ENCODE results near the gene SLC17A2.

SLC17A2 gene

DNA sequence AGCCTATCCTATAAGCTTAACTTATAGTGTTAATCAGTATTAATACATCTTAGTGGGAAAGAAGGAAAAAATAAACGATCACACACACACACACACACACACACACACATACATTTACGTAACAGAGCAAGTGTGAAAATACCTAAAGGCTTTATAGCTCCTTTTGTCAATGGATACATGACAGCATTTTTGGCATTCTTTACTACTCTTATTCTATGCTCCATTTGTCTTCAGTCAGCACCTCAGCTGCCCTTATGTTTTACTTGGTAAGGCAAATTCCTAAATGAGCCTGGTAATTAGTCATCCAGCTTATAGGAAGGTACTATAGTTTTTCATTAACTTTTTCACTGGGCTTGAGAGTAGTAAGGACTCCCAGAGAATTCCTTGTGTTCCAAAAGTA lies 31.4 kb downstream of the SLC17A2 start:
- no peaks in the 10 kb centered on the region for H3K9me3 ChIP-seq
- H3K27me3 ChIP-seq: no peaks in the 10 kb centered on the region
- H3K4me1 ChIP-seq: no peaks in the 10 kb centered on the region
- TF ChIP-seq CTCF (IDR thresholded peaks at IDR 0.05; ENCODE audit: low read depth, low read length): no peak
- DNase-seq: no peak
- no peak overlapping the region for H3K4me3 ChIP-seq (ENCODE audit: low read depth, low read length)
- no peaks in the 10 kb centered on the region for H3K36me3 ChIP-seq

- no peak for TF ChIP-seq CTCF (IDR thresholded peaks at IDR 0.05; ENCODE audit: low read depth, low read length)
- no peaks in the 10 kb centered on the region for H3K27me3 ChIP-seq
- no peak overlapping the region for H3K4me3 ChIP-seq (ENCODE audit: low read depth, low read length)
- H3K36me3 ChIP-seq: no peaks in the 10 kb centered on the region
- no peaks in the 10 kb centered on the region for H3K9me3 ChIP-seq
- no peak for DNase-seq
- H3K4me1 ChIP-seq: no peaks in the 10 kb centered on the region
These were observed 32.1 kb downstream of the SLC17A2 start for GRCh38 chr6:25898289-25898977.

GRCh38 chr6:25896252-25896651 lies 34.2 kb downstream of the SLC17A2 start:
- H3K9me3 ChIP-seq: no peaks in the 10 kb centered on the region
- H3K4me3 ChIP-seq (ENCODE audit: low read depth, low read length): no peak overlapping the region
- DNase-seq: no peak
- TF ChIP-seq CTCF (IDR thresholded peaks at IDR 0.05; ENCODE audit: low read depth, low read length): no peak
- H3K4me1 ChIP-seq: no peaks in the 10 kb centered on the region
- no peaks in the 10 kb centered on the region for H3K27me3 ChIP-seq
- H3K36me3 ChIP-seq: no peaks in the 10 kb centered on the region

DNA sequence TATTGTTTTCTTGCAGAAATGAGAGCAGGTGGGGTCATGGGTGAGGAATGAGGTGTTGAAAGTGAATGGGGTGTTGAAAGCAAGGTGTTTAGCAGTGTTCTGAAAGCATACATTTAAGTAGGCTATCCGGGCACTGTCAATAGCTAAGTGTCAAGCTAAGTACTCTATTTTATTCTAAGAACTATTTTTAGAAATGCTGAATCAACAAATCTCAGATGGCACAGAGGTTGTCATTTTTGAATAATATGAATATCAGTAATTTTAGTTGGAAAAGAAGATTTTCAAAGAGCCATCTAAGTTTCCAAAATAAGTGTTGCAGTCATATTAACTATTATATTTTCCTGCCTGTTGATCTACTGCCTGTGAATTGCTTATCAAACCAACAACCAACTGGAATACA lies 34.7 kb downstream of the SLC17A2 start:
- no peaks in the 10 kb centered on the region for H3K27me3 ChIP-seq
- no peak for TF ChIP-seq CTCF (IDR thresholded peaks at IDR 0.05; ENCODE audit: low read depth, low read length)
- no peaks in the 10 kb centered on the region for H3K9me3 ChIP-seq
- no peaks in the 10 kb centered on the region for H3K36me3 ChIP-seq
- H3K4me3 ChIP-seq (ENCODE audit: low read depth, low read length): no peak overlapping the region
- no peaks in the 10 kb centered on the region for H3K4me1 ChIP-seq
- no peak for DNase-seq

GRCh38 chr6:25893778-25894177 lies 36.7 kb downstream of the SLC17A2 start:
- no peak for TF ChIP-seq CTCF (IDR thresholded peaks at IDR 0.05; ENCODE audit: low read depth, low read length)
- Histone ChIP-seq H3K27me3 (no peaks in the 10 kb centered on the region), H3K36me3 (no peaks in the 10 kb centered on the region), H3K9me3 (no peaks in the 10 kb centered on the region), H3K4me3 (ENCODE audit: low read depth, low read length) (no peak overlapping the region), H3K4me1 (no peaks in the 10 kb centered on the region)
- no peak for DNase-seq

- no peak for DNase-seq
- Histone ChIP-seq H3K36me3 (no peaks in the 10 kb centered on the region), H3K4me3 (ENCODE audit: low read depth, low read length) (no peak overlapping the region), H3K4me1 (no peaks in the 10 kb centered on the region), H3K9me3 (no peaks in the 10 kb centered on the region), H3K27me3 (no peaks in the 10 kb centered on the region)
- no peak for TF ChIP-seq CTCF (IDR thresholded peaks at IDR 0.05; ENCODE audit: low read depth, low read length)
These were observed 37.6 kb downstream of the SLC17A2 start for GRCh38 chr6:25892877-25893276.
